Adrenal gland (tissue), 12 donors: ENCODE data around the gene MORN5. TPM values are rescaled to one million over a fixed set of nuclear protein-coding genes. Genes with fewer than 3 reads are reported as not detected.

Experiments
- DNase-seq, 7 donors: peaks; one replicate each; pipeline ENCODE4 v3.0.0-alpha.2; 2019 to 2020
- H3K27ac ChIP-seq, 5 donors: fragments of 200-600 bp; sonication (generic) in 4 of 5; 1 replicate in 3 of 5; 2 replicates in 2 of 5; pipeline versions ENCODE4 v1.5.1 to v1.8.0; 2016 to 2020; ENCODE audit warnings: mild to moderate bottlenecking in 1 of 5
- H3K27me3 ChIP-seq: fragments of 200-600 bp; 2 replicates; pipeline ENCODE4 v1.8.0; 2021
- H3K36me3 ChIP-seq, 2 donors: fragments of 200-600 bp; replicated peaks in 1 of 2; 1 replicate in 1 of 2; 2 replicates in 1 of 2; pipeline versions ENCODE4 v1.5.1 to v1.8.0; 2018 to 2022
- H3K4me1 ChIP-seq, 2 donors: fragments of 200-600 bp; replicated peaks in 1 of 2; 1 replicate in 1 of 2; 2 replicates in 1 of 2; pipeline versions ENCODE4 v1.5.1 to v1.8.0; 2018 to 2021
- H3K4me3 ChIP-seq, 4 donors: fragments of 200-600 bp; sonication (generic) in 3 of 4; one replicate each; pipeline ENCODE4 v1.5.1; 2016 to 2018
- H3K9me3 ChIP-seq, 3 donors: fragments of 200-600 bp; sonication (generic) in 1 of 3; replicated peaks in 1 of 3; 1 replicate in 2 of 3; 2 replicates in 1 of 3; pipeline versions ENCODE4 v1.5.1 to v1.8.0; 2016 to 2021
- POLR2A ChIP-seq, 2 donors: fragments of 450-650 bp; IDR thresholded peaks; one replicate each; pipeline ENCODE4 v1.6.1; 2017; ENCODE audit warnings: antibody characterized with exemption in 2 of 2, mild to moderate bottlenecking in 2 of 2, moderate library complexity in 1 of 2
- WGBS, 4 donors: extraction: QIAGEN DNeasy Blood & Tissue Kit in 2 of 4; methylation state at CpG; one replicate each; pipeline versions ENCODE4 v1.1.5 to v1.1.7; 2013 to 2017; 5-methylcytosine and 5-hydroxymethylcytosine counted together
- intact Hi-C, 2 donors: fragments of 100-400 bp; cut with DNase I; formaldehyde crosslinking; loops; one replicate each; pipeline versions ENCODE4 v1.14.1 to v1.15.0; 2022 to 2023
- polyA plus RNA-seq, 3 donors: library from polyadenylated mRNA; stranded (reverse); fragments of 200-250 nt in 2 of 3; fragments of 350-450 nt in 1 of 3; fragmentation: Illumina TruSeq in 1 of 3; extraction: RNeasy Lipid Tissue Mini Kit (QIAGEN cat#74804) in 1 of 3; gene quantifications; one replicate each; pipeline ENCODE4 v1.2.3, GENCODE V29; 2013 to 2014
- total RNA-seq, 9 donors: library from RNA; depleted of rRNA in 4 of 9; stranded (reverse); fragments of >200 nt in 4 of 9; fragments of 120-200 nt in 1 of 9; fragmentation: NEBNext Ultra II Directional in 1 of 9; extraction: Animal tissue kit (Norgen Biotek cat#: 25700) in 1 of 9; gene quantifications; one replicate each; pipeline versions ENCODE4 v1.1.0 to v1.2.4, GENCODE V29; 2013 to 2023
- TF ChIP-seq, protein P1 (sequence below), 6 experiments: fragments of 450-650 bp in 4 of 6; fragments of 200-600 bp in 2 of 6; sonication (generic) in 1 of 6; IDR thresholded peaks; 1 replicate in 5 of 6; 2 replicates in 1 of 6; pipeline versions ENCODE4 v1.5.1 to v1.8.0; 2016 to 2021; ENCODE audit warnings: antibody characterized with exemption in 6 of 6, mild to moderate bottlenecking in 2 of 6, moderate library complexity in 1 of 6
- donor health status: healthy with polysubstance abuse.
- donor health status: Bipolar disorder and iron deficiency.
- donor health status: DM: yes; HTN: yes; CAD: no.
- donor health status: DM: no; HTN: no; CAD: no.
- donor health status: DM: no; HTN: no; CAD: no.
- donor health status: DM: yes; HTN: yes; CAD: no.

The MORN5 gene
- total and polyA plus RNA-seq, 12 donors: 0.78 to 1.7 (median 0.80) TPM; not detected in 8

DNA sequence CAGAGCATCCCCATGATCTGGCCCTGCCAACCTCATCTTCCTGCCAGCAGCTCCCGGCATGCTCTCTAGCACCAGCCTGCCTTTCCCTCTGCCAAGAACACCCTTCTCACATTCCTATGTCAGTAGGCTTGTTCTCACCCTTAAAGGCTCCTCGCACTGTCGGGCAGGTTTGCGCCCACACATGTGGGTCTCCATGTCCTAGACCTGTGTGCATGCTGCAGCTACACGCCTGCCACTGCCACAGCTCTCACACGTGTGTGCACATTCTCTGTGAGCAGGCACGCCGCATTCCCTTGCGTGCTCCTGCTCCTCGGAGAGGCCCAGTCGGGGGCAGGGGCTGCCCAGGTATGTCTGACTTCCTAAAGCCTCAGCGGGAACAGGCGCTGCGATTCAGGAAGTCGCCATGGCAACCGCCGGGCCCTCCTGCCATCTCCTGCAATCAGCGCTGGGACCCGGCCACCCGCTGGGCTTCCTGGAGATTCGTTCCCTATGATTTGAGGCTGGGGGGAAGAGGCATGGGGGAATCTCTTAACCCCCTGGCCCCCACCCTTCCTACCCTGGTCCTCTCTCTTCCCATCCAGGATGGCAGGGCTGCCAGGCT lies 28.2 kb upstream of the MORN5 start:
- peak in 1 of 7 donors; percentile 37 for DNase-seq
- no peak for TF ChIP-seq POLR2A (IDR thresholded peaks at IDR 0.05)
- TF ChIP-seq, protein P1, sequence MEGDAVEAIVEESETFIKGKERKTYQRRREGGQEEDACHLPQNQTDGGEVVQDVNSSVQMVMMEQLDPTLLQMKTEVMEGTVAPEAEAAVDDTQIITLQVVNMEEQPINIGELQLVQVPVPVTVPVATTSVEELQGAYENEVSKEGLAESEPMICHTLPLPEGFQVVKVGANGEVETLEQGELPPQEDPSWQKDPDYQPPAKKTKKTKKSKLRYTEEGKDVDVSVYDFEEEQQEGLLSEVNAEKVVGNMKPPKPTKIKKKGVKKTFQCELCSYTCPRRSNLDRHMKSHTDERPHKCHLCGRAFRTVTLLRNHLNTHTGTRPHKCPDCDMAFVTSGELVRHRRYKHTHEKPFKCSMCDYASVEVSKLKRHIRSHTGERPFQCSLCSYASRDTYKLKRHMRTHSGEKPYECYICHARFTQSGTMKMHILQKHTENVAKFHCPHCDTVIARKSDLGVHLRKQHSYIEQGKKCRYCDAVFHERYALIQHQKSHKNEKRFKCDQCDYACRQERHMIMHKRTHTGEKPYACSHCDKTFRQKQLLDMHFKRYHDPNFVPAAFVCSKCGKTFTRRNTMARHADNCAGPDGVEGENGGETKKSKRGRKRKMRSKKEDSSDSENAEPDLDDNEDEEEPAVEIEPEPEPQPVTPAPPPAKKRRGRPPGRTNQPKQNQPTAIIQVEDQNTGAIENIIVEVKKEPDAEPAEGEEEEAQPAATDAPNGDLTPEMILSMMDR (IDR thresholded peaks at IDR 0.05): no peak
- no peaks in the 10 kb centered on the region for H3K36me3 ChIP-seq
- 58 to 61% (median 59%) methylated on average over 11 to 21 of the region's 21 CpGs for WGBS, 4 donors
- H3K4me1 ChIP-seq: peaks cover 0 to 6% of the 10 kb centered on the region in 2 donors
- no peak overlapping the region for H3K27ac ChIP-seq
- intact Hi-C loops: no loop called here
- no peak overlapping the region for H3K4me3 ChIP-seq
- peaks cover 4% of the 10 kb centered on the region for H3K27me3 ChIP-seq
- H3K9me3 ChIP-seq: no peaks in the 10 kb centered on the region

DNA sequence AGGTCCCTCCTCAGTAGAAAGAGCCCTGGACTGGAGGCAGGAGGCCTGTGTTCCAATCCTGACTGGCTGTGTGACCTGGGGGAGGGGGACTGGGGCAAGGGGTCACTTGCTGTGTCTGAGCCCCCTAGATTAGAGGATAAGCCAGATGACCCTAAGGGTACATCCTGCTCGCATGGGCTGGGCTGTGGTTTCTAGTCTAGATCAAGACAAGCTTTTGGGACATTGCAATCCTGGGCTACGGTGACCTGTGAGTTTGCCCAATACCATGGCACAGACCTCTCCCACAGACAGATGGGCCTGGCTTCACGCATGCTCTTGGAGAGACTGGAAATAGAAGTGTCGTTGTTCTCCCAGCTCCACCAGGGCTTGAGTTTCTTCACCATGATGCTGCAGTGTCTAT lies 27.2 kb upstream of the MORN5 start:
- TF ChIP-seq, protein P1 (IDR thresholded peaks at IDR 0.05): no peak
- no peak for TF ChIP-seq POLR2A (IDR thresholded peaks at IDR 0.05)
- Histone ChIP-seq H3K9me3 (no peaks in the 10 kb centered on the region), H3K27ac (no peak overlapping the region), H3K27me3 (no peaks in the 10 kb centered on the region), H3K4me3 (no peak overlapping the region), H3K4me1 (no peaks in the 10 kb centered on the region), H3K36me3 (no peaks in the 10 kb centered on the region)
- 85 to 100% (median 93%) methylated on average over 2 to 4 of the region's 4 CpGs for WGBS, 4 donors
- peak in 1 of 7 donors; percentile 46 for DNase-seq
- intact Hi-C loops: no loop called here

DNA sequence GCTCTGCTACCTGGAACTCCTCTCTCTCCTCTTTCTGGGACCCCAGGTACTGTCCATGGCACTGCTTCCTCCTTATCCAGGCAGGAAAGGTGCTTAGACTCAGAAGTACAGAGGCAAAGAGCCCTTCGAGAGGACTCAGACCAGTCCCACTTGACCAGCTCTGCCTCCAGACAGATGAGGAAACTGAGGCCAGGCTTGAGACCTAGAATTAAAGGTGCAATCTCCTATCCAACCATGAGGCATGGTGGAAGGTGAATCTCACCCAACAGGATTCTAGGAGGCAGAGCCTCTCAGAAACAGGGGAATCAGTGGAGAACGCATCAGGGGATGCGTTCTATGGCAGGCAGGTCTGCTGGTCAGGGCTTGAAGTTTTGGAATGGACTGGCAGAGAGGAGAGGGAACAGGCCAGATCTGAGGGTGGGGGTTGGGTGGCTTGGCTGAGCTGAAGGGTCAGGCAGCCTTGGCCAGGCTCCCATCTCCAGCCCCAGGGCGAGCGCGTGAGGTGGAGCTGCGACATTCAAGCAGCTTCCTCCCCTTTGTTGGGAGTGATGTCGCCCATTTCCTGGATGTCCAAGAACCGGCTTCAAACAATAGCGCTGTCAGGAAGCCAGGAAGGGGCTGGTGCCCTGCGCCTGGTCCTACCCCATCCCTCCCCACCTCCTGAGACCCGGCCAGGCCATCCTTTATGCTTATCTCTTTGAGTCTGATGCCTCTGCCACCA lies 26.3 kb upstream of the MORN5 start:
- intact Hi-C loops: no loop called here
- TF ChIP-seq, protein P1 (IDR thresholded peaks at IDR 0.05): no peak
- TF ChIP-seq POLR2A (IDR thresholded peaks at IDR 0.05): no peak
- Histone ChIP-seq H3K4me1 (no peaks in the 10 kb centered on the region), H3K27ac (peak overlapping the region in 1 of 5 donors; percentile 32), H3K36me3 (no peaks in the 10 kb centered on the region), H3K27me3 (no peaks in the 10 kb centered on the region), H3K9me3 (no peaks in the 10 kb centered on the region), H3K4me3 (no peak overlapping the region)
- WGBS, 4 donors: 70 to 87% (median 81%) methylated on average over 10 to 12 of the region's 12 CpGs
- DNase-seq: peak in 6 of 7 donors; percentile 39 to 76 (median 52)

DNA sequence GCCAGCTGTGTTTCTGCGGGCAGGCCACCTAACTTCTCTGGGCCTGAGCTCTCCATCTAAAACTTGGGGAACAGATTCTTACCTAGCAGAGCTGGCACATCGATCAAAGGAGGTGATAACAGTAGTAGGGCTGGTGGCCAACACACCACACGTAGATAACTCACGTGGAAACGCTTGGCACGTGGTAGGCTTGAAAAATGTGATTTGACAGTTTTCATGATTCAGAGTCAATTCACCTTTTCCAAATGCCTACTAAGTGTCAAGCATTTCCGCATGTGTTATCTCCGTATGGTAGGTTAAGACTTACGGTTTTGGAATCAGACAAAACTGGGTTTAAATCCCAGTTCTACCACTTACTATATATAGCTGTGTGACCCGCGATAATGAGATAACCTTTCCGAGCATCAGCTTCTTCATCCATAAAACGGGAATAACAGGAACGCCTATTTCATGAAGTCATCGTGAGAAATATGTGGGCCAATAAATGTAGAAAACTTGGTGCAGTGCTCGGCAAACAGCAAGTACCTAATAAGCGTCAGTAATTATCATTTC lies 25.6 kb upstream of the MORN5 start:
- Histone ChIP-seq H3K4me3 (no peak overlapping the region), H3K9me3 (no peaks in the 10 kb centered on the region), H3K27ac (peak overlapping the region in 1 of 5 donors; percentile 32), H3K4me1 (no peaks in the 10 kb centered on the region), H3K27me3 (no peaks in the 10 kb centered on the region), H3K36me3 (no peaks in the 10 kb centered on the region)
- intact Hi-C loops: no loop called here
- TF ChIP-seq, protein P1 (IDR thresholded peaks at IDR 0.05): no peak
- TF ChIP-seq POLR2A (IDR thresholded peaks at IDR 0.05): no peak
- WGBS, 4 donors: 76 to 84% (median 78%) methylated on average over 16 to 17 of the region's 17 CpGs
- peak in 1 of 7 donors; percentile 7 for DNase-seq
